Lower leg skin (tissue), 4 donors: ENCODE data around the gene PTBP3. TPM values are rescaled to one million over a fixed set of nuclear protein-coding genes. Genes with fewer than 3 reads are reported as not detected.
"Not testable (repeated sequence)": the region's sequence is repeated elsewhere in the genome, so short reads cannot be mapped to it uniquely, and the experiment has no call there.

ENCODE experiments used
- DNase-seq, 2 donors: peaks; one replicate each; pipeline ENCODE4 v3.0.0-alpha.2; 2019; ENCODE audit warnings: low spot score in 2 of 2
- H3K4me3 ChIP-seq: fragments of 200-600 bp; sonication (generic); 2 replicates; pipeline ENCODE4 v1.5.1; 2017; ENCODE audit warnings: mild to moderate bottlenecking, low read depth; ENCODE audit not compliant: poor library complexity, severe bottlenecking
- POLR2A ChIP-seq, 2 donors: fragments of 450-650 bp; IDR thresholded peaks; one replicate each; pipeline ENCODE4 v1.6.1; 2016 to 2017; ENCODE audit warnings: antibody characterized with exemption in 2 of 2, mild to moderate bottlenecking in 1 of 2, moderate library complexity in 1 of 2
- WGBS, 2 donors: methylation state at CpG; one replicate each; pipeline ENCODE4 v1.1.5; 2018; 5-methylcytosine and 5-hydroxymethylcytosine counted together
- intact Hi-C: fragments of 100-400 bp; cut with DNase I; formaldehyde crosslinking; loops from one replicate; pipeline ENCODE4 v1.15.0; 2023; ENCODE audit warnings: low total_unique reads
- total RNA-seq, 4 donors: library from RNA; depleted of rRNA; stranded (reverse); fragments of >200 nt; gene quantifications; one replicate each; pipeline ENCODE4 v1.1.0, GENCODE V29; 2016
- TF ChIP-seq, protein P1 (sequence below), 3 donors: fragments of 450-650 bp; IDR thresholded peaks; one replicate each; pipeline ENCODE4 v1.5.1; 2016; ENCODE audit warnings: antibody characterized with exemption in 3 of 3, mild to moderate bottlenecking in 3 of 3, moderate library complexity in 2 of 3

The PTBP3 gene
- total RNA-seq, 4 donors from 2014 or later = 82.5 to 201 (median 156) TPM

DNA sequence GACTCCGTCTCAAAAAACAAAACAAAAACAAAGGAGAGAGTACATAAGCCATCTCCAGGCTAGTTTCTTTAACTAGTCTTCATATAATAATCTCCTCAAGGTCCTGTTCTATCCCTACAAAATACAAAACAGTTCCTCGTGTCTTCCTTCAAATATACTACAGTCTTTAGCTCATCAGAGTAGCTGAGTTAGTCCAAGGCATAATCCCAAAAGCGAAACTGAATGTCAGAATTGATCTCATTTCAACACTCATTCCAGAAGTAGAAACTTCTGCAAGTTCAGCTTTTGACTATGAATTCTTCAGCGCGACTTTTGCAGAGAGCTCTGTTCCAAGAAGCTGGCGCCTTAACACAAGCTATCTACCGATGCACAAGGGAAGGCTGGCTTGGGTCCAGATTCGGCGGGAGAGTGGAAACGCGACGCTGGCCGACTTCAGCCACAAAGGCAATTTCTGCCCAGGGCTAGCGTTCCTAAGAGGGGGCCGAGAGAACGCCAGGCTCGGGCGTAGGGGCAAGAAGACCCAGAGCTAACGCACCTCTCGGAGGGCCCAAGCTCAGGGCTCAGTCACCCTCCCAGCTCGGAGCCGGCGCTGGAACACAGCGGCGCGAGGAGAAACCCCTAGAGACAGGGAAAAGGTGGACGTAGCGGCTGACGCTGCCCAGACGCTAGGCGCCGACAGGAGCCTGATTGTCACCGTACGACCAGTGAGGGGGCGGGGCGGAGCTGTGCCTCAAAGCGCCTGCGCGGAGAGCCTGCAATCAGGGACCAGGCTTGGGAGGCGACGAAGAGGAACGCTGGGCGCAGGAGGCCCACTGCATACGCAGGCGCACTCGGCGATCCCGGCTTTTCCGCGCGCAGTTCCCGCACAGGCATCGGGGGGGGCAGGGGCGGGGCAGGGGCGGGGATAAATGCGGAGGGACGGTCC is 46.0 kb upstream of the PTBP3 start:
- TF ChIP-seq POLR2A (IDR thresholded peaks at IDR 0.05) = peak in 1 of 2 donors; percentile 28
- TF ChIP-seq, protein P1, sequence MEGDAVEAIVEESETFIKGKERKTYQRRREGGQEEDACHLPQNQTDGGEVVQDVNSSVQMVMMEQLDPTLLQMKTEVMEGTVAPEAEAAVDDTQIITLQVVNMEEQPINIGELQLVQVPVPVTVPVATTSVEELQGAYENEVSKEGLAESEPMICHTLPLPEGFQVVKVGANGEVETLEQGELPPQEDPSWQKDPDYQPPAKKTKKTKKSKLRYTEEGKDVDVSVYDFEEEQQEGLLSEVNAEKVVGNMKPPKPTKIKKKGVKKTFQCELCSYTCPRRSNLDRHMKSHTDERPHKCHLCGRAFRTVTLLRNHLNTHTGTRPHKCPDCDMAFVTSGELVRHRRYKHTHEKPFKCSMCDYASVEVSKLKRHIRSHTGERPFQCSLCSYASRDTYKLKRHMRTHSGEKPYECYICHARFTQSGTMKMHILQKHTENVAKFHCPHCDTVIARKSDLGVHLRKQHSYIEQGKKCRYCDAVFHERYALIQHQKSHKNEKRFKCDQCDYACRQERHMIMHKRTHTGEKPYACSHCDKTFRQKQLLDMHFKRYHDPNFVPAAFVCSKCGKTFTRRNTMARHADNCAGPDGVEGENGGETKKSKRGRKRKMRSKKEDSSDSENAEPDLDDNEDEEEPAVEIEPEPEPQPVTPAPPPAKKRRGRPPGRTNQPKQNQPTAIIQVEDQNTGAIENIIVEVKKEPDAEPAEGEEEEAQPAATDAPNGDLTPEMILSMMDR (IDR thresholded peaks at IDR 0.05) = no peak
- intact Hi-C loops = no loop called here
- peak; percentile 99 to 100 for DNase-seq
- WGBS, 2 donors = 0 to 1% methylated on average over 31 to 37 of the region's 57 CpGs
- H3K4me3 ChIP-seq = peak overlapping the region; percentile 89

DNA sequence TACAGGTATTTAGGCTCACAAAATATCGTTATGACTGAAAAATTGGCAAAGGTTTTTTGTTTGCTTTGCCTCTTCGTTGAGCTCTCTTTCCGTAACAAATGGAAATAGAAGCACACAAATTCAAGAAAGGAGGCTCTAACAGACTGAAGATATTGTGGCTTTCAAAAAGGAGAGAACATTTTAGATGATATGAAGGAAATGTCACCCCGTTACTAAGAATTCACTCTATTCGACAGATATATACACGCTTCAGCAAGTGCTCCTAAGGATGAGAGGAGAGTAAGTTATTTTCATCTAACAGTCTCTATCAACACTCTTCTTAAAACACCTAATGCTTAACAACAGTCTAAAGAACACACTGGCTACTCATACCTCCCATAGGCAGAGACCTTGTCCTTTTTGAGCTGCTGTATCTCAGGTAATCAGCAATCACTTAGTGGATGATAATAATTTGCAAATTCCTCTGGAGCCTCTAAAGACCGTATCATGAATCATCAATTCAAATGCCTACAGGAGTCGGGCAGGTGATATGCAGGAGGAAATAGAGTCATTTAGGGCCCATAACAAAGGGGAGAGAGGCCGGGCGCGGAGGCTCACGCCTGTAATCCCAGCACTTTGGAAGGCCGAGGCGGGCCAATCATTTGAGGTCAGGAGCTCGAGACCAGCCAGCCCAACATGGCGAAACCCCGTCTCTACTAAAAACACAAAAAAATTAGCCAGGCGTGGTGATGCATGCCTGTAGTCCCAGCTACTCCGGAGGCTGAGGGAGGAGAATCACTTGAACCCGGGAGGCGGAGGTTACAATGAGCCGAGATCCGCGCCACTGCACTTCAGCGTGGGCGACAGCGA is 45.1 kb upstream of the PTBP3 start:
- intact Hi-C loops = no loop called here
- 16 to 23% methylated on average over 27 of the region's 27 CpGs for WGBS, 2 donors
- peak overlapping the region; percentile 89 for H3K4me3 ChIP-seq
- no peak for TF ChIP-seq POLR2A (IDR thresholded peaks at IDR 0.05)
- TF ChIP-seq, protein P1 (IDR thresholded peaks at IDR 0.05) = no peak
- no peak for DNase-seq

DNA sequence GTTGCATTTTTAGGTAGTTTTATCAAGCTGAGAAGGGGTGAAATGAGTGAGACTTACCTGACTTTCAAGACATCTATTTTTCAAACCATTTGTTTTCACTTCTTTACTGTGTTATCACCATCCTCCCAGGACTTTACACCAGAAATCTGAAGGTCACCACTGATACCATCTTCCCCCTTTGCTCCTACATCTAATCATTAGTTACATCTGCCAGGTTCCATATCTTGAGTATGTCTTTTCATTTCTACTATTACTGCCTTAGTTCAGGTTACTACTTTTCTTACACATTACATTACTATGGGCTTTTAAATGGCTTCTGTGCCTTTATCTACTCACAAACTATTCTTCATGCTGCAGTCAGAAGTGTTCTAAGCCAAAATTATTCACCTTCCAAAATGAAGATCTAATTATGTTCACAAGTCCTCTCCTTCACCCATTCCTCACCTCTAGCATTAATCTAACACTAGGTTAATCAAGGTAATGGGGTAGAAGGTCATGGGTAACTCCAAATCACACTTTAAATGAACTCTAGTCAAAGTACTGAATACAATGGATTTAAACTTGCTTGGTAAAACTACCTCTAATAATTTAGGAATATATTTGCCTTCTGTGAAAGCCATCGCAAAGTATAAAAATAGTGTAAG is 44.4 kb upstream of the PTBP3 start:
- H3K4me3 ChIP-seq = no peak overlapping the region
- no peak for DNase-seq

DNA sequence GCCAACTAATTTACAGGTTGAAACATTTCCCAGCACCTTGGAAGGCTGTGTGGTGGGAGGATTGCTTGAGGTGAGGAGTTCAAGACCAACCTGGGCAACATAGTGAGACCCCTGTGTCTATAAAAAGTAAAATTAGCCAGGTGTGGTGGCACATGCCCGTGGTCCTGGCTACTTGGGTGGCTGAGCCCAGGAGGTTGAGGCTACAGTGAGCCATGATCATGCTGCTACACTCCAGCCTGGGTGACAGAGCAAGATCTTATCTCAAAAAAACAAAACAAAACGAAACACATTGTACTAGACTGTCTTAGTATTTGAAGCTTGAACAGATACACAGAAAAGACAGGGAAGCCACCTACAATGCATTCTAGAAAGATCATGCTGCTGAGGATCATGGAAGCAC is 43.7 kb upstream of the PTBP3 start:
- no peak overlapping the region for H3K4me3 ChIP-seq
- TF ChIP-seq, protein P1 (IDR thresholded peaks at IDR 0.05) = no peak
- no peak for TF ChIP-seq POLR2A (IDR thresholded peaks at IDR 0.05)
- no peak for DNase-seq
- 60 to 64% methylated on average over 2 of the region's 2 CpGs for WGBS, 2 donors
- intact Hi-C loops = no loop called here

More for the DNA sequence above, 44.4 kb upstream of the PTBP3 start:
- TF ChIP-seq POLR2A (IDR thresholded peaks at IDR 0.05) = no peak
- TF ChIP-seq, protein P1 (IDR thresholded peaks at IDR 0.05) = no peak
- intact Hi-C loops = no loop called here
- 82 to 94% methylated on average over 1 of the region's 1 CpG for WGBS, 2 donors

DNA sequence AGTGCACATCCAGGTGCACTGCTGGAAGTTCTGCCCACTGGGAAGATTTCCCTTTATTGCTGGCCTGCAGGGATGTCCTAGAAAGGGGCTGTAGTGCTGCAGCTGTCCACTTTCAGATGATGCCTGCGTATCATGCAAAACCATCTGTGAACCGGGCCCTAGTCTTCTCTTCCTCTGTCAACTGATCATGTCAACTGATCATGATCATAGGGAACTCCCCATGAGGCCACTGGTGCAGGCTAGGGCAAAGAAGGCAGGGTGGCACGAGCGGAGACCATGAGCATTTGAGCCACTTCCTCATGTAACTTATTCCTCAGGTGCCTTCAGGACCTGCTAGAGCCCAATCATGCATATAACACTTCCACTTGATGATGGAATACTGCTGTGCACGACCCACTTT is 41.9 kb upstream of the PTBP3 start:
- no peak for DNase-seq
- intact Hi-C loops = no loop called here
- TF ChIP-seq POLR2A (IDR thresholded peaks at IDR 0.05) = no peak
- TF ChIP-seq, protein P1 (IDR thresholded peaks at IDR 0.05) = no peak
- WGBS, 2 donors = 83 to 100% methylated on average over 5 of the region's 5 CpGs
- no peak overlapping the region for H3K4me3 ChIP-seq

DNA sequence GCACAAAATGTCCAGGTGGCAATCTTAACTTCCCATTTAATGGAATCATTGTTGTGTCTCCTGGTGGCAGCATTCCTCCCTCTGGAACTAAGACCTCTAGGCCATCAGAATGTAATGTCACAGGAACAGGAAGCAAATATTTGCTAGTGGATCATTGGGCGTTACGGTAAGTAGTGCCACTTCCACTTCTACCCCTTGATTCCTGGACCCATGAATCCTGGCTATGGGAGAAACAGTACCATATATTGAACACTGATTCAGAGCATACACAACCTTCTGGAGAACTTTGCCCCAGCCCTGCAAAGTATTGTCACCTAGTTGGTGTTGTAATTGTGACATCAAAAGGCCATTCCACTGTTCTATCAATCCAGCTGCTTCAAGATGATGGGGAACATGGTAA is 40.8 kb upstream of the PTBP3 start:
- intact Hi-C loops, H3K4me3 ChIP-seq, DNase-seq: not testable (repeated sequence)
- WGBS, 2 donors = 90 to 98% methylated on average over 2 of the region's 2 CpGs

DNA sequence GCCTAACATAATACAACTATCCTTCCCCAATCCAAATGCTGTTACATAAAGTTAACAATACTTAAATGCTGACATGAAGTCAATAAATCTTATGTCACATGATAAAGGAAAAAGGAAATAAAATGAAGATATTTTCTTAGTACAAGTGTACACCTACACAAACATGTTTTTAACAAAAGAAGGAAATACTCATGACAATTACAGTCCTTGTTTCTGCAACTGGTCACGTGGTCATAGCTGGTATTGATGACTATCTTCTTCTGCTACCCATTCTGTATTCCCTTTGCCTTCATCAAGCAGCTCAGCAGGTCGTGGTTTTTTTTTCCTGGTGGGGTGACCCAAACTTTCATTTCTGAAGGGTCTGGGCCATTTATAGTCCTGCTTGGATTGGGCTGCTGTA is 40.2 kb upstream of the PTBP3 start:
- intact Hi-C loops, DNase-seq, H3K4me3 ChIP-seq: not testable (repeated sequence)
- whole genome bisulfite sequencing, 2 donors = 83 to 86% methylated on average over 2 of the region's 2 CpGs
